Panc1 (cell line): ENCODE data around the gene GRK3. TPM values are rescaled to one million over a fixed set of nuclear protein-coding genes. Genes with fewer than 3 reads are reported as not detected.

Source experiments
- ATAC-seq: fragments of 200-7000 bp; cut with Tn5 transposase; 2 replicates; pipeline ENCODE4 v1.9.1; 2020; ENCODE audit warnings: mild to moderate bottlenecking, moderate library complexity
- BruUV-seq: library from RNA; stranded (reverse); fragments of 400-500 nt; replicated peaks from 2 replicates; lab custom pipeline; 2021; lab: Mats Ljungman, UMichigan
- CTCF ChIA-PET: fragments of 300-600 bp; sonication (Branson Sonifier 250); formaldehyde crosslinking; loops from one replicate; lab custom pipeline; 2022; ENCODE audit warnings: antibody characterized with exemption; lab: Charles Lee
- POLR2A ChIA-PET: fragments of 300-600 bp; sonication (Branson Sonifier 250); formaldehyde crosslinking; loops from one replicate; lab custom pipeline; 2022; ENCODE audit warnings: antibody characterized with exemption; lab: Charles Lee
- DNase-seq: peaks from one replicate; pipeline ENCODE4 v3.0.0-alpha.2; 2010; ENCODE audit warnings: low read depth, low spot score
- H3K27ac ChIP-seq: 2 replicates; pipeline ENCODE4 v1.5.1; 2011; ENCODE audit warnings: mild to moderate bottlenecking, low read length, inconsistent platforms
- H3K27me3 ChIP-seq: fragments of 200-500 bp; sonication (Bioruptor generic); 2 replicates; pipeline ENCODE4 v1.6.0; 2014; ENCODE audit warnings: low read length, inconsistent platforms; ENCODE audit not compliant: control insufficient read depth, insufficient read depth
- H3K36me3 ChIP-seq: fragments of 200-500 bp; sonication (Bioruptor generic); 2 replicates; pipeline ENCODE4 v1.5.1; 2014; ENCODE audit warnings: inconsistent platforms, mild to moderate bottlenecking, low read length, moderate library complexity; ENCODE audit not compliant: control insufficient read depth, insufficient read depth
- H3K4me1 ChIP-seq: 2 replicates; pipeline ENCODE4 v1.5.1; 2011; ENCODE audit warnings: inconsistent platforms, mild to moderate bottlenecking, low read length, moderate library complexity; ENCODE audit not compliant: control insufficient read depth, insufficient read depth
- H3K4me3 ChIP-seq, 2 experiments: 2 replicates each; pipeline ENCODE4 v1.5.1; 2011 to 2012; ENCODE audit warnings: low read depth in 2 of 2, low read length in 2 of 2, mild to moderate bottlenecking in 2 of 2, inconsistent platforms in 1 of 2, moderate library complexity in 1 of 2
- H3K9me3 ChIP-seq: fragments of 200-500 bp; sonication (Bioruptor generic); 2 replicates; pipeline ENCODE4 v1.5.1; 2014; ENCODE audit warnings: low read depth, mild to moderate bottlenecking, inconsistent platforms, low read length, moderate library complexity; ENCODE audit not compliant: control insufficient read depth, insufficient read depth
- CTCF ChIP-seq: fragments of 450-650 bp; IDR thresholded peaks from 2 replicates; pipeline ENCODE4 v1.5.1; 2017; ENCODE audit warnings: mild to moderate bottlenecking
- POLR2AphosphoS5 ChIP-seq: IDR thresholded peaks from 2 replicates; pipeline ENCODE4 v1.6.1; 2012; ENCODE audit warnings: mild to moderate bottlenecking, low read depth, low read length, moderate library complexity
- REST ChIP-seq, 2 experiments: IDR thresholded peaks; 2 replicates each; pipeline ENCODE4 v1.6.1; 2011 to 2012; ENCODE audit warnings: low read depth in 2 of 2, control low read depth in 1 of 2, low read length in 1 of 2, mild to moderate bottlenecking in 1 of 2, moderate library complexity in 1 of 2; ENCODE audit not compliant: insufficient read depth in 1 of 2
- SIN3A ChIP-seq: IDR thresholded peaks from 2 replicates; pipeline ENCODE4 v1.6.1; 2012; ENCODE audit warnings: low read depth, mild to moderate bottlenecking, low read length, moderate library complexity, borderline replicate concordance; ENCODE audit not compliant: insufficient read depth
- TCF7L2 ChIP-seq: IDR thresholded peaks from 2 replicates; pipeline ENCODE4 v1.6.1; 2011; ENCODE audit warnings: mild to moderate bottlenecking, low read depth, low read length, inconsistent platforms
- in situ Hi-C: cut with HindIII; loops from 2 replicates; pipeline ENCODE4 v1.10.0; 2016; ENCODE audit warnings: low sequenced_read_pairs, low pct_unique_long_range_greater_than_20kb
- intact Hi-C: fragments of 100-400 bp; cut with micrococcal nuclease; formaldehyde crosslinking; loops from one replicate; pipeline ENCODE4 v1.10.0; 2022; ENCODE audit not compliant: unreplicated experiment
- total RNA-seq: library from RNA; stranded (reverse); gene quantifications from one replicate; pipeline ENCODE4 v1.2.1, GENCODE V29; 2021; ENCODE audit not compliant: unreplicated experiment

The GRK3 gene
- total RNA-seq, 1 experiment from 2014 or later: 12.0 TPM

GRCh38 chr22:25701056-25701780 is 136.7 kb downstream of the GRK3 start:
- ChIA-PET CTCF (no interaction called here), POLR2A (no interaction called here)
- no peaks in the 10 kb centered on the region for H3K27me3 ChIP-seq
- in situ Hi-C loops (no loop called here), intact Hi-C loops (loop anchor here (5.0 kb wide), 1 partner anchor 239 kb away; no protein-coding TSS in a partner anchor)
- H3K9me3 ChIP-seq: no peaks in the 10 kb centered on the region
- no peak for TF ChIP-seq POLR2AphosphoS5
- no peak for TF ChIP-seq CTCF
- no peak for TF ChIP-seq REST (IDR thresholded peaks at IDR 0.05; ENCODE audit: insufficient read depth in 1 of 2, low read depth in 2 of 2, low read length in 1 of 2)
- no peak for TF ChIP-seq TCF7L2
- no peak for TF ChIP-seq SIN3A
- no TSS peak for BruUV-seq
- no peak for ATAC-seq
- no peaks in the 10 kb centered on the region for H3K36me3 ChIP-seq
- H3K27ac ChIP-seq: no peak overlapping the region
- no peaks in the 10 kb centered on the region for H3K4me1 ChIP-seq
- DNase-seq: no peak
- H3K4me3 ChIP-seq: no peak overlapping the region

GRCh38 chr22:25702040-25702439 is 137.6 kb downstream of the GRK3 start:
- no peak overlapping the region for H3K27ac ChIP-seq
- no peaks in the 10 kb centered on the region for H3K36me3 ChIP-seq
- BruUV-seq: no TSS peak
- H3K27me3 ChIP-seq: no peaks in the 10 kb centered on the region
- TF ChIP-seq REST (IDR thresholded peaks at IDR 0.05; ENCODE audit: insufficient read depth in 1 of 2, low read depth in 2 of 2, low read length in 1 of 2) (no peak), POLR2AphosphoS5 (no peak), CTCF (no peak; the same call in 1 of the 2 replicates), SIN3A (no peak), TCF7L2 (no peak)
- ChIA-PET POLR2A (no interaction called here), CTCF (no interaction called here)
- H3K4me1 ChIP-seq: no peaks in the 10 kb centered on the region
- H3K9me3 ChIP-seq: no peaks in the 10 kb centered on the region
- intact Hi-C loops (loop anchor here (5.0 kb wide), 1 partner anchor 240 kb away; no protein-coding TSS in a partner anchor), in situ Hi-C loops (no loop called here)
- DNase-seq (no peak), ATAC-seq (no peak)
- no peak overlapping the region for H3K4me3 ChIP-seq
